ENCODE data around the gene NMNAT2. TPM values are rescaled to one million over a fixed set of nuclear protein-coding genes. Genes with fewer than 3 reads are reported as not detected.

Gene NMNAT2
- total and polyA plus RNA-seq, 2 of the 8 experiments (the other 6 are each of a cell fraction or from before 2014, with no cell fraction given): 6.5 to 20.9 TPM

DNA sequence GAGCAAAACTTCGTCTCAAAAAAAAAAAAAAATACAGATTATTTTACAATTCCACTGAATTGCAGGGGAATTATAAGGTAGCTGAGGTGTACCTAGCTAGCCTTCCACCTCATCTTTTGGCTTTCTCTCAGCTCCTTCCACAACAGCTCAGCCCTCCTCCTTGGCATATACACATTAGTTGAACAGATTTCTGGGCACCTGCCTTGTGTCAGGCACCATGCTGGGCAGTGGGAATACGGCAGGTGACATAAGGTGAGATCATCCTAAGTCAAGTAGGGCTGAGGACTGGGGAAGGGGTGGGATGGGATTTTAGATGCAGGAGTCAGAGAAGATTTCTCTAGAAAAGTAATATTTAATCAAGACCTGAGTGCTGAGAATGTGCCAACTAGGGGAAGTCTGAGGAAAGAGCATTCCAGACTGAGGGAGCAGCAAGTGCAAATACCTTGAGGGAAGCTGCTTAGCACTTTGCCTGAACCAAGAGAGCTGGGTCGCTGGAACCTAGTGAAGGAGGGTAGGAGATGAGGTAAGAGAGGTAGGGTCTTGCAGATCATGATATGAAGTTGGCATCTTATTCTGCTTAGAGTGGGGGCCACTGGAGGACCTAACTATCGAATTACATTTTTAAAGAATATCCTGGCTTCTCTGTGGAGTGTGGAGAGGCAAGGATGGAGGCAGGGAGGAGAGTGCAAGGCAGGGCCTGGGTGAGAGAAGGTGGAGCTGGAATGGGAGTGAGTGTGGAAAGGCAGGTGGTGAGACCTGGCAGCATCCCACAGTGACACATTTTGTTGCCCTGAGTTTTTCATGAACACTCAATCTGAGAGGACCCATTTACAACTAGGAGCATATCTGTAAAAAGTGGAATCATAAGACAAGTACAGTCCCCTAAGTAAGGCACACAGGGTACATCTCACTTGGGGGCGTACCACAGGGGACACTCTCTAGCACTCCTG is 203.9 kb downstream of the NMNAT2 start (continued):
- TF ChIP-seq CHD7 (IDR thresholded peaks at IDR 0.05; ENCODE audit: insufficient replicate concordance, low read length) (no peak), BRCA1 (IDR thresholded peaks at IDR 0.05; ENCODE audit: low read depth, low read length) (no peak), MAFK (IDR thresholded peaks at IDR 0.05; ENCODE audit: low read depth, low read length) (no peak), HDAC6 (IDR thresholded peaks at IDR 0.05; ENCODE audit: low read depth, low read length) (no peak)
